K562 (cell line): Measurements from ENCODE around the gene GPR139. TPM values are rescaled to one million over a fixed set of nuclear protein-coding genes. Genes with fewer than 3 reads are reported as not detected.

ENCODE experiments used
- NFYB ChIP-seq: IDR thresholded peaks from 2 replicates; pipeline ENCODE4 v1.6.1; 2011; ENCODE audit warnings: mild to moderate bottlenecking, moderate library complexity; ENCODE audit not compliant: insufficient read length; ENCODE audit errors: extremely low read depth
- REST ChIP-seq, 2 experiments: fragments of 450-650 bp; formaldehyde crosslinking in 1 of 2; IDR thresholded peaks; 2 replicates each; pipeline versions ENCODE4 v1.4.0 to v1.6.1; 2014 to 2020; ENCODE audit warnings: mild to moderate bottlenecking in 2 of 2, borderline replicate concordance in 1 of 2, low read depth in 1 of 2
- polyA plus RNA-seq, 8 experiments: library from polyadenylated mRNA; depleted of rRNA in 4 of 8; stranded (reverse) in 5 of 8; unstranded in 3 of 8; fragments of >200 nt; fragmentation: Nextera tagmentation in 2 of 8; fragmentation: Illumina TruSeq in 1 of 8; extraction: Ambion mirVana in 2 of 8; extraction: Trizol in 1 of 8; gene quantifications; 2 replicates each; pipeline versions ENCODE4 v1.2.1 to v1.2.3, GENCODE V29; 2011 to 2014; ENCODE audit warnings: inconsistent platforms in 1 of 8, missing spikeins in 1 of 8
- total RNA-seq, 7 experiments: library from RNA; depleted of rRNA in 6 of 7; stranded (reverse); fragments of >200 nt in 6 of 7; fragmentation: Illumina TruSeq in 2 of 7; extraction: Trizol in 2 of 7; gene quantifications; 2 replicates each; pipeline versions ENCODE4 v1.2.1 to v1.2.3, GENCODE V29; 2011 to 2021; ENCODE audit warnings: low replicate concordance in 1 of 7

Gene GPR139
- total and polyA plus RNA-seq, 9 of the 15 experiments (the other 6 are each of a cell fraction or from before 2014, with no cell fraction given), result not detected

GRCh38 chr16:20107083-20107482 is 33.4 kb upstream of the GPR139 start (continued):
- TF ChIP-seq REST (IDR thresholded peaks at IDR 0.05; ENCODE audit: borderline replicate concordance) (no peak), REST (CRISPR knock-in tag; IDR thresholded peaks at IDR 0.05; ENCODE audit: low read depth) (no peak), NFYB (peak; percentile 67)
